ENCODE measurements around the gene SERTAD2.

The SERTAD2 gene

GRCh38 chr2:64615192-64615763, 38.4 kb downstream of the SERTAD2 start:
- Histone ChIP-seq H3K9ac (ENCODE audit: low read depth, low read length) (no peak overlapping the region), H3K4me3 (ENCODE audit: low read depth, low read length) (no peak overlapping the region), H3K4me1 (ENCODE audit: control insufficient read depth, insufficient read depth, low read length) (peaks cover 22% of the 10 kb centered on the region), H3K27me3 (ENCODE audit: control insufficient read depth, insufficient read depth, low read length) (peaks cover 10% of the 10 kb centered on the region; the same call in 1 of the 2 replicates), H3K27ac (ENCODE audit: low read depth, low read length) (no peak overlapping the region), H3K9me3 (ENCODE audit: control insufficient read depth, insufficient read depth, low read length) (no peaks in the 10 kb centered on the region), H3K36me3 (ENCODE audit: control insufficient read depth, insufficient read depth, low read length) (no peaks in the 10 kb centered on the region)

GRCh38 chr2:64613276-64613675, 40.4 kb downstream of the SERTAD2 start:
- Histone ChIP-seq H3K4me3 (ENCODE audit: low read depth, low read length) (no peak overlapping the region), H3K9me3 (ENCODE audit: control insufficient read depth, insufficient read depth, low read length) (no peaks in the 10 kb centered on the region), H3K27me3 (ENCODE audit: control insufficient read depth, insufficient read depth, low read length) (peaks cover 23% of the 10 kb centered on the region), H3K9ac (ENCODE audit: low read depth, low read length) (no peak overlapping the region), H3K27ac (ENCODE audit: low read depth, low read length) (no peak overlapping the region), H3K36me3 (ENCODE audit: control insufficient read depth, insufficient read depth, low read length) (no peaks in the 10 kb centered on the region), H3K4me1 (ENCODE audit: control insufficient read depth, insufficient read depth, low read length) (peaks cover 12% of the 10 kb centered on the region)

- H3K36me3 ChIP-seq (ENCODE audit: control insufficient read depth, insufficient read depth, low read length) = no peaks in the 10 kb centered on the region
- H3K27me3 ChIP-seq (ENCODE audit: control insufficient read depth, insufficient read depth, low read length) = peaks cover 26% of the 10 kb centered on the region
- H3K9me3 ChIP-seq (ENCODE audit: control insufficient read depth, insufficient read depth, low read length) = no peaks in the 10 kb centered on the region
- peaks cover 7% of the 10 kb centered on the region for H3K4me1 ChIP-seq (ENCODE audit: control insufficient read depth, insufficient read depth, low read length)
- no peak overlapping the region for H3K9ac ChIP-seq (ENCODE audit: low read depth, low read length)
- H3K4me3 ChIP-seq (ENCODE audit: low read depth, low read length) = no peak overlapping the region
- H3K27ac ChIP-seq (ENCODE audit: low read depth, low read length) = no peak overlapping the region
Measured at GRCh38 chr2:64612575-64613195, 41.0 kb downstream of the SERTAD2 start.

- Histone ChIP-seq H3K4me3 (ENCODE audit: low read depth, low read length) (no peak overlapping the region), H3K9ac (ENCODE audit: low read depth, low read length) (no peak overlapping the region), H3K36me3 (ENCODE audit: control insufficient read depth, insufficient read depth, low read length) (no peaks in the 10 kb centered on the region), H3K27me3 (ENCODE audit: control insufficient read depth, insufficient read depth, low read length) (peaks cover 26% of the 10 kb centered on the region), H3K9me3 (ENCODE audit: control insufficient read depth, insufficient read depth, low read length) (no peaks in the 10 kb centered on the region), H3K4me1 (ENCODE audit: control insufficient read depth, insufficient read depth, low read length) (no peaks in the 10 kb centered on the region; the same call in 1 of the 2 replicates), H3K27ac (ENCODE audit: low read depth, low read length) (no peak overlapping the region)
Measured at GRCh38 chr2:64610316-64610855, 43.3 kb downstream of the SERTAD2 start.

GRCh38 chr2:64609942-64610281, 43.8 kb downstream of the SERTAD2 start:
- Histone ChIP-seq H3K4me1 (ENCODE audit: control insufficient read depth, insufficient read depth, low read length) (no peaks in the 10 kb centered on the region; the same call in 1 of the 2 replicates), H3K9ac (ENCODE audit: low read depth, low read length) (no peak overlapping the region), H3K9me3 (ENCODE audit: control insufficient read depth, insufficient read depth, low read length) (no peaks in the 10 kb centered on the region), H3K27ac (ENCODE audit: low read depth, low read length) (no peak overlapping the region), H3K27me3 (ENCODE audit: control insufficient read depth, insufficient read depth, low read length) (peaks cover 26% of the 10 kb centered on the region), H3K4me3 (ENCODE audit: low read depth, low read length) (peak overlapping the region; percentile 56), H3K36me3 (ENCODE audit: control insufficient read depth, insufficient read depth, low read length) (no peaks in the 10 kb centered on the region)

GRCh38 chr2:64609227-64609941, 44.3 kb downstream of the SERTAD2 start:
- no peak overlapping the region; the same call in 1 of the 2 replicates for H3K9ac ChIP-seq (ENCODE audit: low read depth, low read length)
- H3K36me3 ChIP-seq (ENCODE audit: control insufficient read depth, insufficient read depth, low read length) = no peaks in the 10 kb centered on the region
- H3K27me3 ChIP-seq (ENCODE audit: control insufficient read depth, insufficient read depth, low read length) = peaks cover 26% of the 10 kb centered on the region
- no peaks in the 10 kb centered on the region for H3K9me3 ChIP-seq (ENCODE audit: control insufficient read depth, insufficient read depth, low read length)
- H3K4me1 ChIP-seq (ENCODE audit: control insufficient read depth, insufficient read depth, low read length) = no peaks in the 10 kb centered on the region; the same call in 1 of the 2 replicates
- H3K4me3 ChIP-seq (ENCODE audit: low read depth, low read length) = peak overlapping the region; percentile 56
- no peak overlapping the region for H3K27ac ChIP-seq (ENCODE audit: low read depth, low read length)

- Histone ChIP-seq H3K27ac (ENCODE audit: low read depth, low read length) (no peak overlapping the region), H3K9ac (ENCODE audit: low read depth, low read length) (no peak overlapping the region), H3K4me3 (ENCODE audit: low read depth, low read length) (peak overlapping the region; percentile 56), H3K4me1 (ENCODE audit: control insufficient read depth, insufficient read depth, low read length) (no peaks in the 10 kb centered on the region; the same call in 1 of the 2 replicates), H3K9me3 (ENCODE audit: control insufficient read depth, insufficient read depth, low read length) (no peaks in the 10 kb centered on the region), H3K36me3 (ENCODE audit: control insufficient read depth, insufficient read depth, low read length) (no peaks in the 10 kb centered on the region), H3K27me3 (ENCODE audit: control insufficient read depth, insufficient read depth, low read length) (peaks cover 26% of the 10 kb centered on the region)
Measured at GRCh38 chr2:64608867-64609226, 44.9 kb downstream of the SERTAD2 start.

- Histone ChIP-seq H3K27me3 (ENCODE audit: control insufficient read depth, insufficient read depth, low read length) (peaks cover 24% of the 10 kb centered on the region), H3K27ac (ENCODE audit: low read depth, low read length) (no peak overlapping the region), H3K4me1 (ENCODE audit: control insufficient read depth, insufficient read depth, low read length) (no peaks in the 10 kb centered on the region; the same call in 1 of the 2 replicates), H3K9ac (ENCODE audit: low read depth, low read length) (no peak overlapping the region), H3K9me3 (ENCODE audit: control insufficient read depth, insufficient read depth, low read length) (no peaks in the 10 kb centered on the region), H3K36me3 (ENCODE audit: control insufficient read depth, insufficient read depth, low read length) (no peaks in the 10 kb centered on the region), H3K4me3 (ENCODE audit: low read depth, low read length) (no peak overlapping the region)
Measured at GRCh38 chr2:64607381-64608304, 46.1 kb downstream of the SERTAD2 start.

- Histone ChIP-seq H3K9me3 (ENCODE audit: control insufficient read depth, insufficient read depth, low read length) (no peaks in the 10 kb centered on the region), H3K4me3 (ENCODE audit: low read depth, low read length) (no peak overlapping the region), H3K27ac (ENCODE audit: low read depth, low read length) (no peak overlapping the region), H3K9ac (ENCODE audit: low read depth, low read length) (no peak overlapping the region), H3K36me3 (ENCODE audit: control insufficient read depth, insufficient read depth, low read length) (no peaks in the 10 kb centered on the region), H3K27me3 (ENCODE audit: control insufficient read depth, insufficient read depth, low read length) (peaks cover 22% of the 10 kb centered on the region), H3K4me1 (ENCODE audit: control insufficient read depth, insufficient read depth, low read length) (no peaks in the 10 kb centered on the region; the same call in 1 of the 2 replicates)
Measured at GRCh38 chr2:64606479-64607363, 47.0 kb downstream of the SERTAD2 start.

- Histone ChIP-seq H3K27me3 (ENCODE audit: control insufficient read depth, insufficient read depth, low read length) (peaks cover 19% of the 10 kb centered on the region), H3K4me3 (ENCODE audit: low read depth, low read length) (no peak overlapping the region), H3K4me1 (ENCODE audit: control insufficient read depth, insufficient read depth, low read length) (no peaks in the 10 kb centered on the region; the same call in 1 of the 2 replicates), H3K9me3 (ENCODE audit: control insufficient read depth, insufficient read depth, low read length) (no peaks in the 10 kb centered on the region), H3K27ac (ENCODE audit: low read depth, low read length) (no peak overlapping the region), H3K36me3 (ENCODE audit: control insufficient read depth, insufficient read depth, low read length) (no peaks in the 10 kb centered on the region), H3K9ac (ENCODE audit: low read depth, low read length) (no peak overlapping the region)
Measured at GRCh38 chr2:64605991-64606478, 47.7 kb downstream of the SERTAD2 start.
